GM12878 (cell line): ENCODE measurements around the gene SHISA4. TPM values are rescaled to one million over a fixed set of nuclear protein-coding genes. Genes with fewer than 3 reads are reported as not detected.

Experiments used
- ATAC-seq: fragments of 200-7000 bp; cut with Tn5 transposase; 3 replicates; pipeline ENCODE4 v1.9.1; 2020; ENCODE audit warnings: mild to moderate bottlenecking, moderate library complexity
- BruUV-seq: library from RNA; stranded (reverse); fragments of 400-500 nt; replicated peaks from 2 replicates; lab custom pipeline; 2021; lab: Mats Ljungman, UMichigan
- CTCF ChIA-PET: fragments of 300-600 bp; sonication (Branson Sonifier 250); formaldehyde crosslinking; extraction: SDS; loops from one replicate; lab custom pipeline; 2021; ENCODE audit warnings: inconsistent platforms; lab: Yijun Ruan, JAX
- POLR2A ChIA-PET: fragments of 350-600 bp; formaldehyde crosslinking; extraction: SDS; loops from one replicate; lab custom pipeline; 2021; ENCODE audit warnings: inconsistent platforms; lab: Charles Lee
- RAD21 ChIA-PET: fragments of 300-600 bp; sonication (Branson Sonifier 250); formaldehyde crosslinking; loops from one replicate; lab custom pipeline; 2023; ENCODE audit warnings: antibody characterized with exemption; ENCODE audit not compliant: unreplicated experiment; lab: Charles Lee
- SMC1A ChIA-PET: fragments of 300-600 bp; sonication (Branson Sonifier 250); formaldehyde crosslinking; loops from one replicate; lab custom pipeline; 2023; ENCODE audit not compliant: unreplicated experiment, uncharacterized antibody; lab: Charles Lee
- DNase-seq: peaks from one replicate; pipeline ENCODE4 v3.0.0-alpha.2; 2011; ENCODE audit warnings: low read depth, low spot score
- FAIRE-seq: peaks from 3 replicates; lab custom pipeline; 2011; peaks lifted over from hg19 to GRCh38; lab: Jason Lieb, UNC
- H2AFZ ChIP-seq: 2 replicates; pipeline ENCODE4 v1.6.0; 2011; ENCODE audit warnings: low read depth, low read length, control low read depth; ENCODE audit not compliant: control insufficient read depth
- H3K27ac ChIP-seq: 2 replicates; pipeline ENCODE4 v1.5.1; 2011; ENCODE audit warnings: control low read depth; ENCODE audit not compliant: control insufficient read depth, insufficient read depth
- H3K27me3 ChIP-seq, 2 experiments: replicated peaks in 1 of 2; 2 replicates each; pipeline versions ENCODE4 v1.6.0 to v1.6.1; 2011; ENCODE audit warnings: low read length in 1 of 2; ENCODE audit not compliant: control insufficient read depth in 2 of 2, insufficient read depth in 2 of 2
- H3K36me3 ChIP-seq, 2 experiments: 2 replicates each; pipeline ENCODE4 v1.5.1; 2011; ENCODE audit warnings: low read length in 1 of 2; ENCODE audit not compliant: control insufficient read depth in 2 of 2, insufficient read depth in 2 of 2
- H3K4me1 ChIP-seq: 2 replicates; pipeline ENCODE4 v1.6.1; 2011; ENCODE audit warnings: mild to moderate bottlenecking, low read length, moderate library complexity, mixed read lengths; ENCODE audit not compliant: control insufficient read depth, insufficient read depth
- H3K4me2 ChIP-seq: 2 replicates; pipeline ENCODE4 v1.6.0; 2011; ENCODE audit warnings: control low read depth; ENCODE audit not compliant: control insufficient read depth, insufficient read depth
- H3K4me3 ChIP-seq: fragments of 200-600 bp; sonication (generic); 2 replicates; pipeline ENCODE4 v1.5.1; 2016
- H3K79me2 ChIP-seq: 2 replicates; pipeline ENCODE4 v1.6.0; 2011; ENCODE audit warnings: low read length; ENCODE audit not compliant: control insufficient read depth, insufficient read depth
- H3K9ac ChIP-seq: 2 replicates; pipeline ENCODE4 v1.8.0; 2011; ENCODE audit warnings: low read length, control low read depth, mixed read lengths; ENCODE audit not compliant: control insufficient read depth, insufficient read depth
- H3K9me3 ChIP-seq: replicated peaks from 3 replicates; pipeline ENCODE4 v1.5.1; 2011; ENCODE audit warnings: mild to moderate bottlenecking, low read length; ENCODE audit not compliant: control insufficient read depth, insufficient read depth
- H4K20me1 ChIP-seq: 2 replicates; pipeline ENCODE4 v1.6.0; 2011; ENCODE audit not compliant: control insufficient read depth, insufficient read depth
- EED ChIP-seq: sonication (generic); IDR thresholded peaks from 2 replicates; pipeline ENCODE4 v1.6.1; 2016; ENCODE audit warnings: antibody characterized with exemption, low read depth
- KLF5 ChIP-seq: fragments of 450-650 bp; IDR thresholded peaks from 2 replicates; pipeline ENCODE4 v1.6.1; 2014; ENCODE audit warnings: mild to moderate bottlenecking; ENCODE audit not compliant: partially characterized antibody
- NR2F1 ChIP-seq: fragments of 450-650 bp; conservative IDR thresholded peaks from 2 replicates; pipeline ENCODE4 v1.6.1; 2017; ENCODE audit warnings: mild to moderate bottlenecking
- SPI1 ChIP-seq: IDR thresholded peaks from 2 replicates; pipeline ENCODE4 v1.6.1; 2011; ENCODE audit warnings: low read depth, mild to moderate bottlenecking, low read length, moderate library complexity, borderline replicate concordance; ENCODE audit not compliant: insufficient read depth
- SREBF1 ChIP-seq: IDR thresholded peaks from 2 replicates; pipeline ENCODE4 v1.6.1; 2012; ENCODE audit warnings: mild to moderate bottlenecking, low read length
- SRF ChIP-seq, 2 experiments: IDR thresholded peaks; 2 replicates each; pipeline ENCODE4 v1.6.1; 2011; ENCODE audit warnings: low read depth in 2 of 2, low read length in 2 of 2, mild to moderate bottlenecking in 1 of 2, moderate library complexity in 1 of 2
- TAF1 ChIP-seq: IDR thresholded peaks from 2 replicates; pipeline ENCODE4 v1.6.1; 2011; ENCODE audit warnings: mild to moderate bottlenecking, low read depth, low read length, borderline replicate concordance
- TBL1XR1 ChIP-seq: IDR thresholded peaks from 2 replicates; pipeline ENCODE4 v1.6.1; 2012; ENCODE audit warnings: low read depth, low read length, improper control_type of control experiment
- YBX1 ChIP-seq: fragments of 450-650 bp; IDR thresholded peaks from 2 replicates; pipeline ENCODE4 v1.6.1; 2016; ENCODE audit warnings: antibody characterized with exemption
- WGBS: methylation state at CpG from one replicate; pipeline ENCODE4 v1.1.6; 2016; ENCODE audit warnings: low lambda C conversion rate; ENCODE audit not compliant: insufficient replicate concordance, insufficient coverage; ENCODE audit errors: missing lambda C conversion rate; 5-methylcytosine and 5-hydroxymethylcytosine counted together
- in situ Hi-C: fragments of 300-500 bp; cut with MboI; formaldehyde crosslinking; loops from 9 replicates; pipeline ENCODE4 v1.14.3; 2018; ENCODE audit warnings: mixed read lengths
- intact Hi-C: fragments of 100-400 bp; cut with micrococcal nuclease; formaldehyde crosslinking; loops from one replicate; pipeline ENCODE4 v1.14.2; 2022; ENCODE audit not compliant: unreplicated experiment
- polyA plus RNA-seq, 11 experiments: library from polyadenylated mRNA; depleted of rRNA in 4 of 11; unstranded in 6 of 11; stranded (reverse) in 5 of 11; fragments of >200 nt; fragmentation: Nextera tagmentation in 4 of 11; fragmentation: Illumina TruSeq in 1 of 11; extraction: Ambion mirVana in 4 of 11; extraction: Trizol in 1 of 11; gene quantifications; 1 replicate in 1 of 11; 2 replicates in 10 of 11; pipeline versions ENCODE4 v1.2.1 to v1.2.3, GENCODE V29; 2011 to 2016; ENCODE audit warnings: inconsistent platforms in 2 of 11, missing spikeins in 2 of 11, low read depth in 1 of 11
- total RNA-seq, 4 experiments: library from RNA; depleted of rRNA in 3 of 4; stranded (reverse); fragments of >200 nt in 3 of 4; fragmentation: Illumina TruSeq in 1 of 4; extraction: Trizol in 1 of 4; gene quantifications; 2 replicates each; pipeline versions ENCODE4 v1.2.1 to v1.2.3, GENCODE V29; 2013 to 2021
- TF ChIP-seq, protein P1 (sequence below): fragments of 450-650 bp; IDR thresholded peaks from 2 replicates; pipeline ENCODE4 v1.6.1; 2018; ENCODE audit warnings: borderline replicate concordance, mild to moderate bottlenecking; ENCODE audit not compliant: partially characterized antibody
- TF ChIP-seq, protein P2 (sequence below): fragments of 450-650 bp; IDR thresholded peaks from 2 replicates; pipeline ENCODE4 v1.6.1; 2017; ENCODE audit warnings: mild to moderate bottlenecking, moderate library complexity
- TF ChIP-seq, protein P3 (sequence below): fragments of 450-650 bp; IDR thresholded peaks from 2 replicates; pipeline ENCODE4 v1.6.1; 2017; ENCODE audit warnings: mild to moderate bottlenecking
- TF ChIP-seq, protein P4 (sequence below): fragments of 150-350 bp; IDR thresholded peaks from 2 replicates; pipeline ENCODE4 v1.6.1; 2014; ENCODE audit warnings: mild to moderate bottlenecking, low read depth, low read length

Gene SHISA4
- total and polyA plus RNA-seq, 10 of the 15 experiments (the other 5 are each of a cell fraction or from before 2014, with no cell fraction given): 0.07 TPM; not detected in 8

DNA sequence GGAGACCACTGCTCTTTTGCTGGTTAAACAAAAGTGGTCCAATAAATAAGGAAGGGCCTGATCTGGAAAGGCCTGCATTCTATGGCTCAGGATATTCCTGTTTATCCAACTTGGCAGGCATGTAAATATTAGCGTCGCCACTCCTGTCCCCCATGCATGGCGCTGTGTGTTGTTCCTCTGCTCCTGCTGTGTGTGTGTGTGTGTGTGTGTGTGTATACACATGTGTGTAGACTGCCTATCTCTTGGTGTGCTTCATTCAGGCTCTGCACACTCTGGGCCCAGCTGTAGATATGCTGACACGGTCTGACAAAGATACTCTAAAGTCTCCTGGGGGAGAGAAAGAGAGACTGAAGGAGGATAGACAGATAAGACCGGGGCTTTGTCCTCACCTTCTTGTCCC lies 50.9 kb downstream of the SHISA4 start:
- Histone ChIP-seq H3K9me3 (no peaks in the 10 kb centered on the region), H4K20me1 (no peaks in the 10 kb centered on the region), H3K4me2 (no peak overlapping the region), H3K9ac (no peak overlapping the region), H3K27me3 (peaks cover 0 to 5% of the 10 kb centered on the region in 2 experiments; a peak in 2 of 4 replicates), H2AFZ (no peak overlapping the region), H3K27ac (no peak overlapping the region), H3K4me3 (no peak overlapping the region), H3K36me3 (no peaks in the 10 kb centered on the region), H3K79me2 (no peaks in the 10 kb centered on the region), H3K4me1 (no peaks in the 10 kb centered on the region)
- ChIA-PET CTCF (no interaction called here), SMC1A (interaction anchor here (1.0 kb wide), 1 partner anchor 126 kb away, joined by 3 read pairs; no protein-coding TSS in a partner anchor), POLR2A (interaction anchor here (0.6 kb wide), 2 partner anchors 343 to 412 kb away, joined by 3 to 5 read pairs; no protein-coding TSS in a partner anchor), RAD21 (no interaction called here)
- intact Hi-C loops: no loop called here
- BruUV-seq: no TSS peak
- no peak for FAIRE-seq
- in situ Hi-C loops: no loop called here
- no peak for DNase-seq
- WGBS: 14% methylated on average over 5 of the region's 5 CpGs
- ATAC-seq: no peak
- TF ChIP-seq SREBF1 (no peak), SPI1 (no peak), KLF5 (no peak), EED (no peak), TBL1XR1 (no peak), TAF1 (no peak), NR2F1 (no peak), YBX1 (no peak), SRF (IDR thresholded peaks at IDR 0.05; ENCODE audit: low read depth in 2 of 2, low read length in 2 of 2) (no peak)
- TF ChIP-seq, protein P1, sequence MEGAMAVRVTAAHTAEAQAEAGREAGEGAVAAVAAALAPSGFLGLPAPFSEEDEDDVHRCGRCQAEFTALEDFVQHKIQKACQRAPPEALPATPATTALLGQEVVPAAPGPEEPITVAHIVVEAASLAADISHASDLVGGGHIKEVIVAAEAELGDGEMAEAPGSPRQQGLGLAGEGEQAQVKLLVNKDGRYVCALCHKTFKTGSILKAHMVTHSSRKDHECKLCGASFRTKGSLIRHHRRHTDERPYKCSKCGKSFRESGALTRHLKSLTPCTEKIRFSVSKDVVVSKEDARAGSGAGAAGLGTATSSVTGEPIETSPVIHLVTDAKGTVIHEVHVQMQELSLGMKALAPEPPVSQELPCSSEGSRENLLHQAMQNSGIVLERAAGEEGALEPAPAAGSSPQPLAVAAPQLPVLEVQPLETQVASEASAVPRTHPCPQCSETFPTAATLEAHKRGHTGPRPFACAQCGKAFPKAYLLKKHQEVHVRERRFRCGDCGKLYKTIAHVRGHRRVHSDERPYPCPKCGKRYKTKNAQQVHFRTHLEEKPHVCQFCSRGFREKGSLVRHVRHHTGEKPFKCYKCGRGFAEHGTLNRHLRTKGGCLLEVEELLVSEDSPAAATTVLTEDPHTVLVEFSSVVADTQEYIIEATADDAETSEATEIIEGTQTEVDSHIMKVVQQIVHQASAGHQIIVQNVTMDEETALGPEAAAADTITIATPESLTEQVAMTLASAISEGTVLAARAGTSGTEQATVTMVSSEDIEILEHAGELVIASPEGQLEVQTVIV: no peak
- TF ChIP-seq, protein P2, sequence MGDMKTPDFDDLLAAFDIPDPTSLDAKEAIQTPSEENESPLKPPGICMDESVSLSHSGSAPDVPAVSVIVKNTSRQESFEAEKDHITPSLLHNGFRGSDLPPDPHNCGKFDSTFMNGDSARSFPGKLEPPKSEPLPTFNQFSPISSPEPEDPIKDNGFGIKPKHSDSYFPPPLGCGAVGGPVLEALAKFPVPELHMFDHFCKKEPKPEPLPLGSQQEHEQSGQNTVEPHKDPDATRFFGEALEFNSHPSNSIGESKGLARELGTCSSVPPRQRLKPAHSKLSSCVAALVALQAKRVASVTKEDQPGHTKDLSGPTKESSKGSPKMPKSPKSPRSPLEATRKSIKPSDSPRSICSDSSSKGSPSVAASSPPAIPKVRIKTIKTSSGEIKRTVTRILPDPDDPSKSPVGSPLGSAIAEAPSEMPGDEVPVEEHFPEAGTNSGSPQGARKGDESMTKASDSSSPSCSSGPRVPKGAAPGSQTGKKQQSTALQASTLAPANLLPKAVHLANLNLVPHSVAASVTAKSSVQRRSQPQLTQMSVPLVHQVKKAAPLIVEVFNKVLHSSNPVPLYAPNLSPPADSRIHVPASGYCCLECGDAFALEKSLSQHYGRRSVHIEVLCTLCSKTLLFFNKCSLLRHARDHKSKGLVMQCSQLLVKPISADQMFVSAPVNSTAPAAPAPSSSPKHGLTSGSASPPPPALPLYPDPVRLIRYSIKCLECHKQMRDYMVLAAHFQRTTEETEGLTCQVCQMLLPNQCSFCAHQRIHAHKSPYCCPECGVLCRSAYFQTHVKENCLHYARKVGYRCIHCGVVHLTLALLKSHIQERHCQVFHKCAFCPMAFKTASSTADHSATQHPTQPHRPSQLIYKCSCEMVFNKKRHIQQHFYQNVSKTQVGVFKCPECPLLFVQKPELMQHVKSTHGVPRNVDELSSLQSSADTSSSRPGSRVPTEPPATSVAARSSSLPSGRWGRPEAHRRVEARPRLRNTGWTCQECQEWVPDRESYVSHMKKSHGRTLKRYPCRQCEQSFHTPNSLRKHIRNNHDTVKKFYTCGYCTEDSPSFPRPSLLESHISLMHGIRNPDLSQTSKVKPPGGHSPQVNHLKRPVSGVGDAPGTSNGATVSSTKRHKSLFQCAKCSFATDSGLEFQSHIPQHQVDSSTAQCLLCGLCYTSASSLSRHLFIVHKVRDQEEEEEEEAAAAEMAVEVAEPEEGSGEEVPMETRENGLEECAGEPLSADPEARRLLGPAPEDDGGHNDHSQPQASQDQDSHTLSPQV: no peak
- TF ChIP-seq, protein P3, sequence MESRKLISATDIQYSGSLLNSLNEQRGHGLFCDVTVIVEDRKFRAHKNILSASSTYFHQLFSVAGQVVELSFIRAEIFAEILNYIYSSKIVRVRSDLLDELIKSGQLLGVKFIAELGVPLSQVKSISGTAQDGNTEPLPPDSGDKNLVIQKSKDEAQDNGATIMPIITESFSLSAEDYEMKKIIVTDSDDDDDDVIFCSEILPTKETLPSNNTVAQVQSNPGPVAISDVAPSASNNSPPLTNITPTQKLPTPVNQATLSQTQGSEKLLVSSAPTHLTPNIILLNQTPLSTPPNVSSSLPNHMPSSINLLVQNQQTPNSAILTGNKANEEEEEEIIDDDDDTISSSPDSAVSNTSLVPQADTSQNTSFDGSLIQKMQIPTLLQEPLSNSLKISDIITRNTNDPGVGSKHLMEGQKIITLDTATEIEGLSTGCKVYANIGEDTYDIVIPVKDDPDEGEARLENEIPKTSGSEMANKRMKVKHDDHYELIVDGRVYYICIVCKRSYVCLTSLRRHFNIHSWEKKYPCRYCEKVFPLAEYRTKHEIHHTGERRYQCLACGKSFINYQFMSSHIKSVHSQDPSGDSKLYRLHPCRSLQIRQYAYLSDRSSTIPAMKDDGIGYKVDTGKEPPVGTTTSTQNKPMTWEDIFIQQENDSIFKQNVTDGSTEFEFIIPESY: no peak
- TF ChIP-seq, protein P4, sequence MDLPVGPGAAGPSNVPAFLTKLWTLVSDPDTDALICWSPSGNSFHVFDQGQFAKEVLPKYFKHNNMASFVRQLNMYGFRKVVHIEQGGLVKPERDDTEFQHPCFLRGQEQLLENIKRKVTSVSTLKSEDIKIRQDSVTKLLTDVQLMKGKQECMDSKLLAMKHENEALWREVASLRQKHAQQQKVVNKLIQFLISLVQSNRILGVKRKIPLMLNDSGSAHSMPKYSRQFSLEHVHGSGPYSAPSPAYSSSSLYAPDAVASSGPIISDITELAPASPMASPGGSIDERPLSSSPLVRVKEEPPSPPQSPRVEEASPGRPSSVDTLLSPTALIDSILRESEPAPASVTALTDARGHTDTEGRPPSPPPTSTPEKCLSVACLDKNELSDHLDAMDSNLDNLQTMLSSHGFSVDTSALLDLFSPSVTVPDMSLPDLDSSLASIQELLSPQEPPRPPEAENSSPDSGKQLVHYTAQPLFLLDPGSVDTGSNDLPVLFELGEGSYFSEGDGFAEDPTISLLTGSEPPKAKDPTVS: no peak
